ENCODE measurements around the gene MRPS7. TPM values are rescaled to one million over a fixed set of nuclear protein-coding genes. Genes with fewer than 3 reads are reported as not detected.
"Not testable (repeated sequence)": the region's sequence is repeated elsewhere in the genome, so short reads cannot be mapped to it uniquely, and the experiment has no call there.

The MRPS7 gene
- polyA plus RNA-seq, 1 donor: 57.6 TPM

- DNase-seq: no peak
Observed at GRCh38 chr17:75271955-75272847, 10.5 kb downstream of the MRPS7 start.

- DNase-seq: no peak
Observed at GRCh38 chr17:75272848-75273184, 11.1 kb downstream of the MRPS7 start.

- no peak for DNase-seq
Observed at GRCh38 chr17:75273977-75274708, 12.5 kb downstream of the MRPS7 start.

- DNase-seq: no peak
Observed at GRCh38 chr17:75277664-75278071, 16.0 kb downstream of the MRPS7 start.

- DNase-seq: not testable (repeated sequence)
Observed at GRCh38 chr17:75280189-75280588, 18.5 kb downstream of the MRPS7 start.

GRCh38 chr17:75285123-75285522 lies 23.4 kb downstream of the MRPS7 start:
- DNase-seq: no peak

GRCh38 chr17:75287221-75287620 lies 25.5 kb downstream of the MRPS7 start:
- no peak for DNase-seq

GRCh38 chr17:75288359-75288758 lies 26.7 kb downstream of the MRPS7 start:
- no peak for DNase-seq

GRCh38 chr17:75288770-75289114 lies 27.1 kb downstream of the MRPS7 start:
- no peak for DNase-seq

GRCh38 chr17:75289115-75289831 lies 27.6 kb downstream of the MRPS7 start, which contains the start of gene SLC25A19:
SLC25A19 (minus strand) TSS chr17:75289433; CDS start chr17:75286764, 2,669 bp downstream.
- peak; percentile 98 for DNase-seq

- no peak for DNase-seq
Observed at GRCh38 chr17:75289832-75290337, 28.2 kb downstream of the MRPS7 start.

- DNase-seq: not testable (repeated sequence)
Observed at GRCh38 chr17:75292810-75293448, 31.2 kb downstream of the MRPS7 start.

- no peak for DNase-seq
Observed at GRCh38 chr17:75295201-75296158, 33.8 kb downstream of the MRPS7 start.

GRCh38 chr17:75300280-75300679 lies 38.6 kb downstream of the MRPS7 start:
- no peak for DNase-seq

GRCh38 chr17:75301049-75301448 lies 39.4 kb downstream of the MRPS7 start:
- DNase-seq: no peak

GRCh38 chr17:75301502-75302206 lies 40.0 kb downstream of the MRPS7 start:
- no peak for DNase-seq

GRCh38 chr17:75307957-75308731 lies 46.5 kb downstream of the MRPS7 start:
- DNase-seq: no peak

GRCh38 chr17:75308732-75309629 lies 47.3 kb downstream of the MRPS7 start:
- DNase-seq: no peak

Data from hindlimb muscle (tissue), 1 donor.